K562 (cell line): ENCODE measurements around the gene RBX1. TPM values are rescaled to one million over a fixed set of nuclear protein-coding genes. Genes with fewer than 3 reads are reported as not detected.

Source experiments
- ATAC-seq: fragments of 200-7000 bp; cut with Tn5 transposase; 3 replicates; pipeline ENCODE4 v1.9.1; 2020; ENCODE audit warnings: moderate library complexity
- BruUV-seq: library from RNA; stranded (reverse); fragments of 400-500 nt; replicated peaks from 2 replicates; lab custom pipeline; 2021; lab: Mats Ljungman, UMichigan
- CTCF ChIA-PET: fragments of 300-600 bp; formaldehyde crosslinking; extraction: SDS; loops from one replicate; lab custom pipeline; 2021; ENCODE audit warnings: low intra/inter-chr PET ratio; lab: Yijun Ruan, JAX
- POLR2A ChIA-PET: fragments of 300-600, 350-650 bp; sonication (Branson Sonifier 250); formaldehyde crosslinking; extraction: SDS; loops from one replicate; lab custom pipeline; 2021; ENCODE audit warnings: antibody characterized with exemption, inconsistent platforms; lab: Yijun Ruan, JAX
- DNase-seq, 4 experiments: peaks; one replicate each; pipeline versions ENCODE4 v3.0.0 to v3.0.0-alpha.2; 2011 to 2018; ENCODE audit warnings: low spot score in 3 of 4, mixed read lengths in 3 of 4; ENCODE audit errors: extremely low read depth in 1 of 4
- FAIRE-seq: peaks from 2 replicates; lab custom pipeline; 2011; peaks lifted over from hg19 to GRCh38; lab: Jason Lieb, UNC
- H2AFZ ChIP-seq: 2 replicates; pipeline ENCODE4 v1.6.0; 2011; ENCODE audit warnings: low read depth, low read length, control low read depth, inconsistent platforms
- H3K27ac ChIP-seq: fragments of 200-600 bp; 3 replicates; pipeline ENCODE4 v1.8.0; 2011; ENCODE audit warnings: low read depth, mild to moderate bottlenecking, control low read depth, inconsistent platforms, low read length, moderate library complexity, mixed read lengths; ENCODE audit errors: extremely low read depth
- H3K27me3 ChIP-seq, 2 experiments: fragments of 300-600 bp in 1 of 2; 2 replicates in 1 of 2; 3 replicates in 1 of 2; pipeline versions ENCODE4 v1.6.0 to v1.8.0; 2011; ENCODE audit warnings: inconsistent platforms in 2 of 2, low read length in 2 of 2, mild to moderate bottlenecking in 1 of 2, mixed read lengths in 1 of 2, moderate library complexity in 1 of 2; ENCODE audit not compliant: control insufficient read depth in 2 of 2, insufficient read depth in 2 of 2
- H3K36me3 ChIP-seq: fragments of 300-600 bp; 3 replicates; pipeline ENCODE4 v1.8.0; 2011; ENCODE audit warnings: mild to moderate bottlenecking, low read length, inconsistent platforms; ENCODE audit not compliant: control insufficient read depth, insufficient read depth
- H3K4me1 ChIP-seq, 2 experiments: fragments of 200-600 bp in 1 of 2; replicated peaks in 1 of 2; 2 replicates in 1 of 2; 3 replicates in 1 of 2; pipeline versions ENCODE4 v1.5.1 to v1.8.0; 2011; ENCODE audit warnings: inconsistent platforms in 2 of 2, low read length in 2 of 2, mild to moderate bottlenecking in 1 of 2, mixed read lengths in 1 of 2, moderate library complexity in 1 of 2; ENCODE audit not compliant: control insufficient read depth in 2 of 2, insufficient read depth in 2 of 2
- H3K4me2 ChIP-seq: 2 replicates; pipeline ENCODE4 v1.6.1; 2011; ENCODE audit warnings: low read length, control low read depth, inconsistent platforms, mixed read lengths; ENCODE audit not compliant: insufficient read depth
- H3K4me3 ChIP-seq: fragments of 200-600 bp; sonication (generic), shearing (Covaris generic); 2 replicates; pipeline ENCODE4 v1.5.1; 2016; ENCODE audit warnings: control low read depth, inconsistent platforms
- H3K79me2 ChIP-seq: fragments of 200-600 bp; 3 replicates; pipeline ENCODE4 v1.8.0; 2011; ENCODE audit warnings: low read length, inconsistent platforms; ENCODE audit not compliant: control insufficient read depth, insufficient read depth
- H3K9ac ChIP-seq, 2 experiments: 2 replicates each; pipeline versions ENCODE4 v1.6.0 to v1.6.1; 2011; ENCODE audit warnings: low read depth in 2 of 2, low read length in 2 of 2, control low read depth in 1 of 2, inconsistent platforms in 1 of 2, mild to moderate bottlenecking in 1 of 2, mixed read lengths in 1 of 2; ENCODE audit not compliant: insufficient read depth in 1 of 2
- H3K9me1 ChIP-seq: one replicate; pipeline ENCODE4 v1.6.0; 2011; ENCODE audit warnings: inconsistent platforms, mild to moderate bottlenecking, low read length, moderate library complexity; ENCODE audit not compliant: control insufficient read depth, insufficient read depth
- H3K9me3 ChIP-seq: replicated peaks from 2 replicates; pipeline ENCODE4 v1.5.1; 2011; ENCODE audit warnings: low read depth, low read length, inconsistent platforms; ENCODE audit not compliant: control insufficient read depth, insufficient read depth
- H4K20me1 ChIP-seq: replicated peaks from 2 replicates; pipeline ENCODE4 v1.6.1; 2011; ENCODE audit warnings: low read length, inconsistent platforms, mixed read lengths; ENCODE audit not compliant: control insufficient read depth, insufficient read depth
- CBFA2T3 ChIP-seq: fragments of 450-650 bp; IDR thresholded peaks from 2 replicates; pipeline ENCODE4 v1.6.1; 2017
- CTCF ChIP-seq, 3 experiments: IDR thresholded peaks in 2 of 3; conservative IDR thresholded peaks in 1 of 3; 2 replicates each; pipeline ENCODE4 v1.5.1; 2011 to 2012; ENCODE audit warnings: low read length in 3 of 3, mild to moderate bottlenecking in 3 of 3, control low read depth in 2 of 3, improper control_type of control experiment in 1 of 3, inconsistent platforms in 1 of 3, low read depth in 1 of 3, mixed read lengths in 1 of 3, moderate library complexity in 1 of 3; ENCODE audit not compliant: insufficient read depth in 2 of 3
- DMBX1 ChIP-seq: fragments of 250-450 bp; sonication (Bioruptor Pico); IDR thresholded peaks from 2 replicates; pipeline ENCODE4 v1.8.0; 2022; ENCODE audit warnings: inconsistent platforms, mild to moderate bottlenecking, moderate library complexity, borderline replicate concordance
- ELK1 ChIP-seq: sonication (generic); formaldehyde crosslinking; IDR thresholded peaks from 2 replicates; pipeline ENCODE4 v1.8.1; 2022; ENCODE audit warnings: missing genetic modification reagents
- KDM1A ChIP-seq, 2 experiments: fragments of 450-650 bp; IDR thresholded peaks; 2 replicates each; pipeline ENCODE4 v1.6.1; 2016; ENCODE audit warnings: mild to moderate bottlenecking in 2 of 2
- PATZ1 ChIP-seq: fragments of 250-450 bp; sonication (Bioruptor Pico); IDR thresholded peaks from 2 replicates; pipeline ENCODE4 v1.5.0; 2020; ENCODE audit warnings: mild to moderate bottlenecking, borderline replicate concordance
- POU5F1 ChIP-seq: fragments of 150-350 bp; IDR thresholded peaks from 2 replicates; pipeline ENCODE4 v1.6.1; 2014; ENCODE audit warnings: borderline replicate concordance, low read length, low read depth, mild to moderate bottlenecking; ENCODE audit not compliant: partially characterized antibody
- RCOR1 ChIP-seq, 2 experiments: IDR thresholded peaks; 2 replicates each; pipeline ENCODE4 v1.6.1; 2012; ENCODE audit warnings: low read depth in 2 of 2, low read length in 2 of 2, borderline replicate concordance in 1 of 2, improper control_type of control experiment in 1 of 2
- TEAD4 ChIP-seq, 2 experiments: sonication (generic) in 1 of 2; formaldehyde crosslinking in 1 of 2; IDR thresholded peaks; 2 replicates each; pipeline versions ENCODE4 v1.6.1 to v1.8.0; 2012 to 2022; ENCODE audit warnings: borderline replicate concordance in 1 of 2, inconsistent platforms in 1 of 2, low read length in 1 of 2, mild to moderate bottlenecking in 1 of 2, missing genetic modification reagents in 1 of 2
- ZZZ3 ChIP-seq: fragments of 450-650 bp; IDR thresholded peaks from 2 replicates; pipeline ENCODE4 v1.6.1; 2016; ENCODE audit warnings: antibody characterized with exemption, mild to moderate bottlenecking, moderate library complexity
- WGBS: fragments of 100-300 bp; shearing (Covaris generic); methylation state at CpG from one replicate; pipeline ENCODE4 v1.1.6; 2016; ENCODE audit warnings: low coverage, mixed read lengths; ENCODE audit not compliant: insufficient coverage; ENCODE audit errors: missing lambda C conversion rate; 5-methylcytosine and 5-hydroxymethylcytosine counted together
- in situ Hi-C: fragments of 300-500 bp; cut with MboI; formaldehyde crosslinking; loops from 4 replicates; pipeline ENCODE4 v1.15.0; 2018; ENCODE audit warnings: inconsistent platforms, mixed read lengths
- intact Hi-C: fragments of 100-400 bp; cut with micrococcal nuclease; formaldehyde crosslinking; loops from 2 replicates; pipeline ENCODE4 v1.14.2; 2022
- polyA plus RNA-seq, 8 experiments: library from polyadenylated mRNA; depleted of rRNA in 4 of 8; stranded (reverse) in 5 of 8; unstranded in 3 of 8; fragments of >200 nt; fragmentation: Nextera tagmentation in 2 of 8; fragmentation: Illumina TruSeq in 1 of 8; extraction: Ambion mirVana in 2 of 8; extraction: Trizol in 1 of 8; gene quantifications; 2 replicates each; pipeline versions ENCODE4 v1.2.1 to v1.2.3, GENCODE V29; 2011 to 2014; ENCODE audit warnings: inconsistent platforms in 1 of 8, missing spikeins in 1 of 8
- total RNA-seq, 7 experiments: library from RNA; depleted of rRNA in 6 of 7; stranded (reverse); fragments of >200 nt in 6 of 7; fragmentation: Illumina TruSeq in 2 of 7; extraction: Trizol in 2 of 7; gene quantifications; 2 replicates each; pipeline versions ENCODE4 v1.2.1 to v1.2.3, GENCODE V29; 2011 to 2021; ENCODE audit warnings: low replicate concordance in 1 of 7

The RBX1 gene
- total and polyA plus RNA-seq, 9 of the 15 experiments (the other 6 are each of a cell fraction or from before 2014, with no cell fraction given): 44.0 to 259 (median 67.9) TPM

- no peak for TF ChIP-seq PATZ1 (CRISPR knock-in tag)
- no peak for TF ChIP-seq ZZZ3
- TF ChIP-seq, all 486 proteins: peak for 14
Measured at GRCh38 chr22:40951795-40952605, 822 bp downstream of the RBX1 start (continued).

- Histone ChIP-seq H3K4me1 (peaks cover 22 to 23% of the 10 kb centered on the region in 2 experiments; a peak in 4 of 5 replicates), H3K9me3 (no peaks in the 10 kb centered on the region), H4K20me1 (no peaks in the 10 kb centered on the region), H3K27ac (peak overlapping the region; percentile 46; the same call in 1 of the 3 replicates), H3K9ac (peak overlapping the region in 1 of 2 experiments; percentile 81; a peak in 2 of 4 replicates), H3K36me3 (peaks cover 35% of the 10 kb centered on the region), H3K9me1 (no peaks in the 10 kb centered on the region), H2AFZ (no peak overlapping the region), H3K79me2 (peaks cover 59% of the 10 kb centered on the region), H3K27me3 (no peaks in the 10 kb centered on the region), H3K4me3 (peak overlapping the region; percentile 47; the same call in 1 of the 2 replicates), H3K4me2 (peak overlapping the region; percentile 47)
- intact Hi-C loops (no loop called here), in situ Hi-C loops (loop anchor here (10.0 kb wide), 1 partner anchor 131 kb away; no protein-coding TSS in a partner anchor)
- FAIRE-seq: no peak
- 25% methylated on average over 2 of the region's 2 CpGs for WGBS
- ATAC-seq: no peak
- CTCF ChIA-PET: no interaction called here
- DNase-seq: no peak
- TF ChIP-seq POU5F1 (no peak), KDM1A (IDR thresholded peaks at IDR 0.05) (0 out of 4 replicates have a peak, but pooled peaks have one; percentile 15 to 38), CBFA2T3 (peak; percentile 36; the same call in 1 of the 2 replicates), TEAD4 (IDR thresholded peaks at IDR 0.05; ENCODE audit: low read length) (0 out of 2 replicates have a peak, but pooled peaks have one; percentile 27), TEAD4 (CRISPR knock-in tag; IDR thresholded peaks at IDR 0.05; ENCODE audit: borderline replicate concordance) (no peak), DMBX1 (CRISPR knock-in tag) (no peak), ELK1 (CRISPR knock-in tag) (no peak), RCOR1 (IDR thresholded peaks at IDR 0.05; ENCODE audit: borderline replicate concordance in 1 of 2, low read depth in 2 of 2, low read length in 2 of 2) (peak in 1 of 2 experiments; percentile 78; a peak in 2 of 4 replicates), CTCF (IDR thresholded peaks at IDR 0.05 in 2 of 3, conservative IDR thresholded peaks at IDR 0.05 in 1 of 3; ENCODE audit: insufficient read depth in 2 of 3, low read depth in 1 of 3, low read length in 3 of 3) (no peak)
- BruUV-seq: no TSS peak
- POLR2A ChIA-PET: interaction anchor here (1.0 kb wide), 2 partner anchors 10 to 30 kb away, joined by 3 read pairs; no protein-coding TSS in a partner anchor
Measured at GRCh38 chr22:40953471-40953870, 2.3 kb downstream of the RBX1 start.
